Fibroblast of lung (primary cell): Measurements from ENCODE around the gene ARHGAP18. TPM values are rescaled to one million over a fixed set of nuclear protein-coding genes. Genes with fewer than 3 reads are reported as not detected.

Source experiments
- DNase-seq, 2 donors: peaks; one replicate each; pipeline versions ENCODE4 v3.0.0 to v3.0.0-alpha.2; 2010; ENCODE audit warnings: low read depth in 2 of 2
- H2AFZ ChIP-seq: 2 replicates; pipeline ENCODE4 v1.5.1; 2012; ENCODE audit warnings: low read length, control low read depth, inconsistent platforms
- H3K27ac ChIP-seq: 2 replicates; pipeline ENCODE4 v1.5.1; 2011; ENCODE audit warnings: low read length, control low read depth; ENCODE audit not compliant: insufficient read depth
- H3K27me3 ChIP-seq: 2 replicates; pipeline ENCODE4 v1.5.1; 2011; ENCODE audit warnings: mild to moderate bottlenecking, low read length; ENCODE audit not compliant: control insufficient read depth, insufficient read depth
- H3K36me3 ChIP-seq: 2 replicates; pipeline ENCODE4 v1.5.1; 2011; ENCODE audit warnings: low read length; ENCODE audit not compliant: control insufficient read depth, insufficient read depth
- H3K4me1 ChIP-seq: 2 replicates; pipeline ENCODE4 v1.5.1; 2011; ENCODE audit warnings: low read length; ENCODE audit not compliant: control insufficient read depth, insufficient read depth; ENCODE audit errors: extremely low read depth
- H3K4me2 ChIP-seq: 2 replicates; pipeline ENCODE4 v1.5.1; 2011; ENCODE audit warnings: low read length, control low read depth; ENCODE audit not compliant: insufficient read depth; ENCODE audit errors: extremely low read depth
- H3K4me3 ChIP-seq, 4 experiments: fragments of 200-600 bp in 1 of 4; sonication (generic) in 1 of 4; replicated peaks in 1 of 4; 2 replicates each; pipeline ENCODE4 v1.5.1; 2011 to 2016; ENCODE audit warnings: low read length in 4 of 4, low read depth in 3 of 4, mild to moderate bottlenecking in 3 of 4, control low read depth in 2 of 4, inconsistent platforms in 1 of 4, mixed read lengths in 1 of 4; ENCODE audit not compliant: insufficient read depth in 1 of 4; ENCODE audit errors: control extremely low read depth in 1 of 4
- H3K79me2 ChIP-seq: 2 replicates; pipeline ENCODE4 v1.5.1; 2012; ENCODE audit warnings: mild to moderate bottlenecking, low read length, inconsistent platforms; ENCODE audit not compliant: control insufficient read depth, insufficient read depth
- H3K9ac ChIP-seq: 2 replicates; pipeline ENCODE4 v1.5.1; 2011; ENCODE audit warnings: mild to moderate bottlenecking, low read length, control low read depth; ENCODE audit not compliant: insufficient read depth
- H3K9me3 ChIP-seq: 2 replicates; pipeline ENCODE4 v1.5.1; 2012; ENCODE audit warnings: low read depth, low read length; ENCODE audit not compliant: control insufficient read depth, insufficient read depth
- H4K20me1 ChIP-seq: 2 replicates; pipeline ENCODE4 v1.5.1; 2011; ENCODE audit warnings: low read length; ENCODE audit not compliant: control insufficient read depth, insufficient read depth; ENCODE audit errors: extremely low read depth
- EZH2 ChIP-seq: IDR thresholded peaks from 2 replicates; pipeline ENCODE4 v1.5.1; 2012; ENCODE audit warnings: low read length, control low read depth, mild to moderate bottlenecking; ENCODE audit errors: missing control alignments
- polyA plus RNA-seq, 2 donors: library from polyadenylated mRNA; depleted of rRNA in 1 of 2; stranded (reverse) in 1 of 2; unstranded in 1 of 2; fragments of >200 nt; gene quantifications; 2 replicates each; pipeline ENCODE4 v1.2.1, GENCODE V29; 2011 to 2012; ENCODE audit warnings: missing spikeins in 1 of 2
- total RNA-seq: library from RNA; depleted of rRNA; stranded (reverse); fragments of >200 nt; gene quantifications from 2 replicates; pipeline ENCODE4 v1.2.1, GENCODE V29; 2014
- TF ChIP-seq, protein P1 (sequence below), 2 donors: IDR thresholded peaks in 1 of 2; conservative IDR thresholded peaks in 1 of 2; 1 replicate in 1 of 2; 2 replicates in 1 of 2; pipeline ENCODE4 v1.5.1; 2011 to 2012; ENCODE audit warnings: low read length in 2 of 2, control low read depth in 1 of 2, inconsistent platforms in 1 of 2, low read depth in 1 of 2, mild to moderate bottlenecking in 1 of 2

ARHGAP18 gene
- total and polyA plus RNA-seq, 2 donors (not counting 1 experiment from before 2014, with no cell fraction given), result 18.6 to 38.3 TPM

- TF ChIP-seq, protein P1, sequence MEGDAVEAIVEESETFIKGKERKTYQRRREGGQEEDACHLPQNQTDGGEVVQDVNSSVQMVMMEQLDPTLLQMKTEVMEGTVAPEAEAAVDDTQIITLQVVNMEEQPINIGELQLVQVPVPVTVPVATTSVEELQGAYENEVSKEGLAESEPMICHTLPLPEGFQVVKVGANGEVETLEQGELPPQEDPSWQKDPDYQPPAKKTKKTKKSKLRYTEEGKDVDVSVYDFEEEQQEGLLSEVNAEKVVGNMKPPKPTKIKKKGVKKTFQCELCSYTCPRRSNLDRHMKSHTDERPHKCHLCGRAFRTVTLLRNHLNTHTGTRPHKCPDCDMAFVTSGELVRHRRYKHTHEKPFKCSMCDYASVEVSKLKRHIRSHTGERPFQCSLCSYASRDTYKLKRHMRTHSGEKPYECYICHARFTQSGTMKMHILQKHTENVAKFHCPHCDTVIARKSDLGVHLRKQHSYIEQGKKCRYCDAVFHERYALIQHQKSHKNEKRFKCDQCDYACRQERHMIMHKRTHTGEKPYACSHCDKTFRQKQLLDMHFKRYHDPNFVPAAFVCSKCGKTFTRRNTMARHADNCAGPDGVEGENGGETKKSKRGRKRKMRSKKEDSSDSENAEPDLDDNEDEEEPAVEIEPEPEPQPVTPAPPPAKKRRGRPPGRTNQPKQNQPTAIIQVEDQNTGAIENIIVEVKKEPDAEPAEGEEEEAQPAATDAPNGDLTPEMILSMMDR (conservative IDR thresholded peaks at IDR 0.05 in 1 of 2, IDR thresholded peaks at IDR 0.05 in 1 of 2; ENCODE audit: low read depth in 1 of 2, low read length in 2 of 2), result no peak
- TF ChIP-seq EZH2, result no peak
- H3K4me1 ChIP-seq, result peaks cover 26% of the 10 kb centered on the region
- H3K27me3 ChIP-seq, result no peaks in the 10 kb centered on the region
- H3K27ac ChIP-seq, result peak overlapping the region; percentile 75
- no peak overlapping the region for H3K4me3 ChIP-seq
- H2AFZ ChIP-seq, result no peak overlapping the region
- no peaks in the 10 kb centered on the region for H4K20me1 ChIP-seq
- peaks cover 16% of the 10 kb centered on the region for H3K79me2 ChIP-seq
- no peak overlapping the region for H3K9ac ChIP-seq
- peak overlapping the region; percentile 11 for H3K4me2 ChIP-seq
- peaks cover 6% of the 10 kb centered on the region for H3K36me3 ChIP-seq
- H3K9me3 ChIP-seq, result no peaks in the 10 kb centered on the region
- peak; percentile 76 to 87 for DNase-seq
Observed at GRCh38 chr6:129638055-129638684, 71.8 kb downstream of the ARHGAP18 start.

DNA sequence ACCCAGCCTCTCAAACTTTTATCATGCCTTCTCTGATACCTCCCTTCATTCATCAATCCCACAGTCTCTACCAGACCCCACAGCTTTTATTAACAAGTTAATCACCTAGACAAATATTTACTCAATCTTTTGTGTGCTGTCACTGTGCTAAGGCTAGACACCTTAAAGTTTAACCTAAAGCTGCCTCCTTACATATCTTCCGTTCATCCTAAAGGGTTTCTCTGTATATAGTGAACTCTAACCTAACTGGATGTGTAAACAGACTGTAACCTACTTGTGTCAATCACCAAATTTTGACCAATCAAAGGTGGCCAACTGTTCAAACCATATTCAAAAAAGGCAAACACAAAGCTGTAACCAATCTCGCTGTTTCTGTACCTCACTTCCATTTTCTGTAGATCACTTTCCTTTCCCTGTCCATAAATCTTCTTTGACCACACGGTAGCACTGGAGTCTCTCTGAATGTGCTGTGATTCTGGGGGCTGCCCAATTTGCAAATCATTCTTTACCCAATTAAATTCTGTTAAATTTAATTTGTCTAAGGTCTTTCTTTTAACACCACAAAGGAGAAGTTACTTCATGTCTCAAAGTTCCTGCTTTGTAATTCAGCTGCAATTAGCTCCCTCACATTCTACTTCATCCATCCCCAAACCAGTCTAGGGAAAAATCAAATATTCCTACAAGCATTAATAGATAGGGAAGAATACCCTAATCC is 72.5 kb downstream of the ARHGAP18 start:
- H3K9ac ChIP-seq, result no peak overlapping the region

More for the DNA sequence above, 72.5 kb downstream of the ARHGAP18 start:
- TF ChIP-seq EZH2, result no peak
- TF ChIP-seq, protein P1 (conservative IDR thresholded peaks at IDR 0.05 in 1 of 2, IDR thresholded peaks at IDR 0.05 in 1 of 2; ENCODE audit: low read depth in 1 of 2, low read length in 2 of 2), result no peak
- no peak overlapping the region for H3K4me2 ChIP-seq
- DNase-seq, result no peak
- H3K4me1 ChIP-seq, result peaks cover 26% of the 10 kb centered on the region
- peaks cover 15% of the 10 kb centered on the region for H3K79me2 ChIP-seq
- no peak overlapping the region for H2AFZ ChIP-seq
- no peaks in the 10 kb centered on the region for H3K27me3 ChIP-seq
- no peaks in the 10 kb centered on the region for H4K20me1 ChIP-seq
- peaks cover 6% of the 10 kb centered on the region for H3K36me3 ChIP-seq
- peak overlapping the region; percentile 75 for H3K27ac ChIP-seq
- H3K9me3 ChIP-seq, result no peaks in the 10 kb centered on the region
- H3K4me3 ChIP-seq, result no peak overlapping the region
